IMR-90 (cell line): ENCODE data around the gene CDC25B. TPM values are rescaled to one million over a fixed set of nuclear protein-coding genes. Genes with fewer than 3 reads are reported as not detected.

Experiments
- ATAC-seq: fragments of 200-7000 bp; cut with Tn5 transposase; 2 replicates; pipeline ENCODE4 v1.9.1; 2020; ENCODE audit warnings: low read depth, mild to moderate bottlenecking, moderate library complexity
- BruUV-seq: library from RNA; stranded (reverse); fragments of 400-500 nt; replicated peaks from 2 replicates; lab custom pipeline; 2021; lab: Mats Ljungman, UMichigan
- CTCF ChIA-PET: fragments of 300-600 bp; formaldehyde crosslinking; extraction: SDS; loops from one replicate; lab custom pipeline; 2021; ENCODE audit warnings: antibody characterized with exemption; lab: Yijun Ruan, JAX
- POLR2A ChIA-PET: fragments of 300-600 bp; sonication (Branson Sonifier 250); formaldehyde crosslinking; loops from one replicate; lab custom pipeline; 2022; ENCODE audit warnings: antibody characterized with exemption; ENCODE audit not compliant: unreplicated experiment; lab: Charles Lee
- DNase-seq: peaks from one replicate; pipeline ENCODE4 v3.0.0; 2013
- H2AFZ ChIP-seq: replicated peaks from 2 replicates; pipeline ENCODE3; 2013; ENCODE audit warnings: low read length, mild to moderate bottlenecking; ENCODE audit not compliant: poor library complexity
- H2AK5ac ChIP-seq: 2 replicates; pipeline ENCODE4 v1.6.1; 2013; ENCODE audit warnings: low read depth, low read length, inconsistent platforms
- H2AK9ac ChIP-seq: replicated peaks from 2 replicates; pipeline ENCODE3; 2013; ENCODE audit warnings: mild to moderate bottlenecking, low read depth, low read length, moderate library complexity; ENCODE audit not compliant: poor library complexity
- H2BK120ac ChIP-seq: 2 replicates; pipeline ENCODE4 v1.6.1; 2013; ENCODE audit warnings: low read depth, low read length, inconsistent platforms
- H2BK15ac ChIP-seq: 3 replicates; pipeline ENCODE4 v1.6.1; 2013; ENCODE audit warnings: low read depth, low read length, inconsistent platforms
- H2BK20ac ChIP-seq: 2 replicates; pipeline ENCODE4 v1.6.1; 2013; ENCODE audit warnings: low read depth, mild to moderate bottlenecking, inconsistent platforms, low read length, moderate library complexity
- H2BK5ac ChIP-seq: 2 replicates; pipeline ENCODE4 v1.6.1; 2013; ENCODE audit warnings: mild to moderate bottlenecking, low read depth, low read length, inconsistent platforms; ENCODE audit not compliant: poor library complexity, severe bottlenecking
- H3K14ac ChIP-seq: replicated peaks from 2 replicates; pipeline ENCODE4 v1.6.1; 2013; ENCODE audit warnings: low read depth, low read length, inconsistent platforms
- H3K18ac ChIP-seq: 2 replicates; pipeline ENCODE4 v1.6.1; 2013; ENCODE audit warnings: low read depth, low read length, control low read depth
- H3K23ac ChIP-seq: 2 replicates; pipeline ENCODE4 v1.6.1; 2013; ENCODE audit warnings: low read depth, low read length, inconsistent platforms
- H3K27ac ChIP-seq: 2 replicates; pipeline ENCODE4 v1.5.1; 2013; ENCODE audit warnings: mild to moderate bottlenecking, control low read depth, low read length; ENCODE audit not compliant: insufficient read depth
- H3K27me3 ChIP-seq: 2 replicates; pipeline ENCODE4 v1.6.1; 2013; ENCODE audit warnings: low read length; ENCODE audit not compliant: control insufficient read depth, insufficient read depth
- H3K36me3 ChIP-seq: 2 replicates; pipeline ENCODE4 v1.6.1; 2013; ENCODE audit warnings: low read length, mixed read lengths; ENCODE audit not compliant: control insufficient read depth, insufficient read depth
- H3K4ac ChIP-seq: 2 replicates; pipeline ENCODE4 v1.6.1; 2013; ENCODE audit warnings: low read depth, low read length, inconsistent platforms
- H3K4me1 ChIP-seq: 2 replicates; pipeline ENCODE4 v1.6.1; 2013; ENCODE audit warnings: low read length, mixed read lengths; ENCODE audit not compliant: control insufficient read depth, insufficient read depth
- H3K4me2 ChIP-seq: 2 replicates; pipeline ENCODE4 v1.6.1; 2013; ENCODE audit warnings: low read depth, mild to moderate bottlenecking, control low read depth, low read length, moderate library complexity
- H3K4me3 ChIP-seq: 2 replicates; pipeline ENCODE4 v1.5.1; 2013; ENCODE audit warnings: low read depth, mild to moderate bottlenecking, control low read depth, low read length, moderate library complexity; ENCODE audit not compliant: insufficient read depth
- H3K56ac ChIP-seq: 2 replicates; pipeline ENCODE4 v1.6.1; 2013; ENCODE audit warnings: low read length, inconsistent platforms; ENCODE audit not compliant: insufficient read depth; ENCODE audit errors: extremely low read depth
- H3K79me1 ChIP-seq, 2 experiments: 2 replicates each; pipeline ENCODE4 v1.6.1; 2013; ENCODE audit warnings: low read length in 2 of 2, inconsistent platforms in 1 of 2, low read depth in 1 of 2
- H3K9ac ChIP-seq: 2 replicates; pipeline ENCODE4 v1.6.1; 2013; ENCODE audit warnings: low read depth, low read length, control low read depth
- H3K9me1 ChIP-seq: 2 replicates; pipeline ENCODE4 v1.6.1; 2013; ENCODE audit warnings: low read length, inconsistent platforms; ENCODE audit not compliant: insufficient read depth
- H3K9me3 ChIP-seq: 2 replicates; pipeline ENCODE4 v1.6.1; 2013; ENCODE audit warnings: low read length; ENCODE audit not compliant: control insufficient read depth, insufficient read depth
- H4K20me1 ChIP-seq: 2 replicates; pipeline ENCODE4 v1.6.1; 2013; ENCODE audit warnings: low read length, inconsistent platforms; ENCODE audit not compliant: insufficient read depth
- H4K5ac ChIP-seq: 2 replicates; pipeline ENCODE4 v1.6.1; 2013; ENCODE audit warnings: mild to moderate bottlenecking, low read depth, low read length, control low read depth
- H4K8ac ChIP-seq, 2 experiments: 2 replicates each; pipeline ENCODE4 v1.6.1; 2013; ENCODE audit warnings: low read depth in 2 of 2, low read length in 2 of 2, control low read depth in 1 of 2, inconsistent platforms in 1 of 2
- H4K91ac ChIP-seq: 2 replicates; pipeline ENCODE4 v1.6.1; 2013; ENCODE audit warnings: low read depth, low read length, inconsistent platforms; ENCODE audit not compliant: insufficient read depth
- CHD1 ChIP-seq: IDR thresholded peaks from 2 replicates; pipeline ENCODE4 v1.6.1; 2012; ENCODE audit warnings: low read depth, low read length, improper control_type of control experiment
- MAZ ChIP-seq: IDR thresholded peaks from 2 replicates; pipeline ENCODE4 v1.6.1; 2012; ENCODE audit warnings: low read depth, mild to moderate bottlenecking, low read length, improper control_type of control experiment, moderate library complexity, borderline replicate concordance
- MXI1 ChIP-seq: IDR thresholded peaks from 2 replicates; pipeline ENCODE4 v1.6.1; 2012; ENCODE audit warnings: low read depth, mild to moderate bottlenecking, low read length, moderate library complexity, borderline replicate concordance
- NFE2L2 ChIP-seq: fragments of 150-350 bp; IDR thresholded peaks from 2 replicates; pipeline ENCODE4 v1.6.1; 2016; ENCODE audit warnings: low read depth, mild to moderate bottlenecking, low read length
- POLR2A ChIP-seq: IDR thresholded peaks from 2 replicates; pipeline ENCODE4 v1.6.1; 2012; ENCODE audit warnings: mild to moderate bottlenecking, low read depth, low read length
- RAD21 ChIP-seq: IDR thresholded peaks from 2 replicates; pipeline ENCODE4 v1.6.1; 2012; ENCODE audit warnings: low read length, improper control_type of control experiment
- RFX5 ChIP-seq: IDR thresholded peaks from 2 replicates; pipeline ENCODE4 v1.8.0; 2012; ENCODE audit warnings: low read depth, mild to moderate bottlenecking, low read length, moderate library complexity
- SMC3 ChIP-seq: fragments of 150-350 bp; IDR thresholded peaks from 2 replicates; pipeline ENCODE4 v1.6.1; 2016; ENCODE audit warnings: low read depth, mild to moderate bottlenecking, antibody characterized with exemption, low read length, moderate library complexity
- WGBS, 2 experiments: methylation state at CpG; one replicate each; pipeline versions ENCODE4 v1.1.5 to v1.1.7; 2013; ENCODE audit warnings: missing lambda C conversion rate in 2 of 2; ENCODE audit not compliant: insufficient read length in 1 of 2; ENCODE audit errors: extremely low coverage in 2 of 2; 5-methylcytosine and 5-hydroxymethylcytosine counted together
- dilution Hi-C: fragments of 300-500 bp; cut with HindIII; formaldehyde crosslinking; loops from one replicate; pipeline ENCODE4 v1.14.3; 2018; ENCODE audit warnings: low sequenced_read_pairs; ENCODE audit not compliant: unreplicated experiment
- in situ Hi-C: fragments of 300-500 bp; cut with MboI; formaldehyde crosslinking; loops from 3 replicates; pipeline ENCODE4 v1.14.3; 2019; ENCODE audit warnings: low sequenced_read_pairs, inconsistent platforms, mixed read lengths
- intact Hi-C: fragments of 100-400 bp; cut with micrococcal nuclease; formaldehyde crosslinking; loops from 2 replicates; pipeline ENCODE4 v1.10.0; 2022
- polyA plus RNA-seq, 3 experiments: library from polyadenylated mRNA; depleted of rRNA; stranded (reverse); fragments of >200 nt; gene quantifications; 2 replicates each; pipeline ENCODE4 v1.2.3, GENCODE V29; 2012; ENCODE audit warnings: low replicate concordance in 1 of 3
- total RNA-seq: library from RNA; depleted of rRNA; stranded (reverse); fragments of >200 nt; gene quantifications from 2 replicates; pipeline ENCODE4 v1.2.3, GENCODE V29; 2012
- TF ChIP-seq, protein P1 (sequence below): fragments of 150-350 bp; IDR thresholded peaks from 2 replicates; pipeline ENCODE4 v1.6.1; 2017; ENCODE audit warnings: mild to moderate bottlenecking, antibody characterized with exemption, low read length, low read depth
- TF ChIP-seq, protein P2 (sequence below): conservative IDR thresholded peaks from 2 replicates; pipeline ENCODE4 v1.5.1; 2012; ENCODE audit warnings: mild to moderate bottlenecking, low read depth, low read length, improper control_type of control experiment

CDC25B gene
- total and polyA plus RNA-seq, 2 of the 4 experiments (the other 2 are of a cell fraction), result 14.5 to 50.5 TPM

DNA sequence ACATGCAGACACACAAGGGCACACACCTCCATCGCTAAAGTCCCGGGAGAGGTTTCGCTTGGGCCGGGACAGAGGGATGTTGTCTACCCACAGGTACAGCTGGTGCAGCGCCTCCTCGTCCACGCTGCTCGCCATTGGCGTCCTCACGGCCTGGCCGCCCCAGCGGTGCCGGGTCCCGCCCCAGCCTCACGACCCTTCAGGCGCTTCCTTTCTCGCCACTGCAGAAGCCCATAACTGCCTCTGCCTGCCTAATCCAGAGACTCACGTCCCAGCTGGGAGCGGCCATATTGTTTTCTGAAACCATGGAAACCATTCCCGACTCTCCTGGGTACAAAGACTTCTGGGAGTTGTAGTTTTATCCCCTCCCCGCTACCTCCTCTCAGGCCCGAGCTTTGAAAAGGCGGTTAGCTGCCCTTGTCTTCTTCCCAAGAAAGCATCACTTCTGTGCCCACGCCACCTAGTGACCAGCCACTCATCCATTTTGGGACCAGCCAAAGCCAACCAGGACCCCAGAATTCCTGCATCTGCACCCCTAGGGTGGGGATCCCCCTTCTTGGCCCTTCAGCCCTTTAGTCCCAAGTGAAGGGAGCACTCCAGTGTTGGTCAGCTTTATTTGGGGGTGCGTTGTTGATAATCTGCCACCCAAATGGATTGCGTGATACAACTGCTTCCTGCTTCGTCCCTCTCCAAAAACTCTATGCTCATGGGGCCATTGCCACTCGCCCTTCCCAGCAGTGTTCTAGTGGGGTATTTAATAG is 14.8 kb upstream of the CDC25B start, which contains the start of gene SPEF1:
Gene SPEF1 (minus strand): TSS at position 296 of the 758 bp plus-strand sequence. CDS start 161 bp downstream, at position 135.
- no peak within 1 kb of the TSS for H3K23ac ChIP-seq
- H3K4me2 ChIP-seq, result peak within 1 kb of the TSS; percentile 80
- CTCF ChIA-PET, result interaction anchor here (0.7 to 1.2 kb wide), 6 partner anchors 11 to 94 kb away, joined by 3 to 5 read pairs (median 4); partner anchors contain the start of gene ADISSP
- no peak within 1 kb of the TSS for H2BK20ac ChIP-seq
- no peak within 1 kb of the TSS for H3K56ac ChIP-seq
- H4K20me1 ChIP-seq, result peaks cover 50% of the 10 kb centered on the region
- H3K9me3 ChIP-seq, result no peaks in the 10 kb centered on the region
- H3K4ac ChIP-seq, result no peak within 1 kb of the TSS
- peak within 1 kb of the TSS; percentile 53 for H2AFZ ChIP-seq
- no peak within 1 kb of the TSS for H3K27ac ChIP-seq
- no peak within 1 kb of the TSS for H3K18ac ChIP-seq
- peaks cover 7 to 40% of the 10 kb centered on the region in 2 experiments; a peak in 3 of 4 replicates for H3K79me1 ChIP-seq
- H4K91ac ChIP-seq, result no peak within 1 kb of the TSS
- peak; percentile 92 for DNase-seq
- peak; percentile 75 for ATAC-seq
- no peak within 1 kb of the TSS for H2BK5ac ChIP-seq
- POLR2A ChIA-PET, result no interaction called here
- no peak within 1 kb of the TSS for H4K8ac ChIP-seq
- dilution Hi-C loops, result no loop called here
- peak within 1 kb of the TSS; percentile 25 for H3K4me3 ChIP-seq
- no peak within 1 kb of the TSS for H3K14ac ChIP-seq
- 9% methylated on average over 7 of the region's 28 CpGs; no CpG with 5 or more reads in 1 of the 2 experiments for WGBS, 2 experiments
- in situ Hi-C loops, result loop anchor here (10.0 kb wide), 1 partner anchor 303 kb away; no protein-coding TSS in a partner anchor
- H3K27me3 ChIP-seq, result peaks cover 9% of the 10 kb centered on the region; the same call in 1 of the 2 replicates
- peaks cover 18% of the 10 kb centered on the region for H3K4me1 ChIP-seq
- no peak within 1 kb of the TSS for H3K9ac ChIP-seq
- peaks cover 11% of the 10 kb centered on the region for H3K36me3 ChIP-seq
- H2AK5ac ChIP-seq, result 0 out of 2 replicates have a peak within 1 kb of the TSS, but pooled peaks have one; percentile 7
- H2BK120ac ChIP-seq, result no peak within 1 kb of the TSS
- intact Hi-C loops, result loop anchor here (1.0 kb wide), 2 partner anchors 65 to 105 kb away; no protein-coding TSS in a partner anchor
- no TSS peak for BruUV-seq
- H3K9me1 ChIP-seq, result peaks cover 20% of the 10 kb centered on the region
- peak within 1 kb of the TSS; percentile 1 for H2AK9ac ChIP-seq
- no peak within 1 kb of the TSS for H4K5ac ChIP-seq
- no peak within 1 kb of the TSS for H2BK15ac ChIP-seq
- TF ChIP-seq SMC3 (peak; percentile 56; the same call in 1 of the 2 replicates), NFE2L2 (no peak), POLR2A (0 out of 2 replicates have a peak, but pooled peaks have one; percentile 14), RAD21 (peak; percentile 58), RFX5 (no peak), MAZ (no peak), CHD1 (no peak), MXI1 (peak; percentile 73)
- TF ChIP-seq, protein P1, sequence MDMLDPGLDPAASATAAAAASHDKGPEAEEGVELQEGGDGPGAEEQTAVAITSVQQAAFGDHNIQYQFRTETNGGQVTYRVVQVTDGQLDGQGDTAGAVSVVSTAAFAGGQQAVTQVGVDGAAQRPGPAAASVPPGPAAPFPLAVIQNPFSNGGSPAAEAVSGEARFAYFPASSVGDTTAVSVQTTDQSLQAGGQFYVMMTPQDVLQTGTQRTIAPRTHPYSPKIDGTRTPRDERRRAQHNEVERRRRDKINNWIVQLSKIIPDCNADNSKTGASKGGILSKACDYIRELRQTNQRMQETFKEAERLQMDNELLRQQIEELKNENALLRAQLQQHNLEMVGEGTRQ, result no peak
- TF ChIP-seq, protein P2, sequence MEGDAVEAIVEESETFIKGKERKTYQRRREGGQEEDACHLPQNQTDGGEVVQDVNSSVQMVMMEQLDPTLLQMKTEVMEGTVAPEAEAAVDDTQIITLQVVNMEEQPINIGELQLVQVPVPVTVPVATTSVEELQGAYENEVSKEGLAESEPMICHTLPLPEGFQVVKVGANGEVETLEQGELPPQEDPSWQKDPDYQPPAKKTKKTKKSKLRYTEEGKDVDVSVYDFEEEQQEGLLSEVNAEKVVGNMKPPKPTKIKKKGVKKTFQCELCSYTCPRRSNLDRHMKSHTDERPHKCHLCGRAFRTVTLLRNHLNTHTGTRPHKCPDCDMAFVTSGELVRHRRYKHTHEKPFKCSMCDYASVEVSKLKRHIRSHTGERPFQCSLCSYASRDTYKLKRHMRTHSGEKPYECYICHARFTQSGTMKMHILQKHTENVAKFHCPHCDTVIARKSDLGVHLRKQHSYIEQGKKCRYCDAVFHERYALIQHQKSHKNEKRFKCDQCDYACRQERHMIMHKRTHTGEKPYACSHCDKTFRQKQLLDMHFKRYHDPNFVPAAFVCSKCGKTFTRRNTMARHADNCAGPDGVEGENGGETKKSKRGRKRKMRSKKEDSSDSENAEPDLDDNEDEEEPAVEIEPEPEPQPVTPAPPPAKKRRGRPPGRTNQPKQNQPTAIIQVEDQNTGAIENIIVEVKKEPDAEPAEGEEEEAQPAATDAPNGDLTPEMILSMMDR, result peak; percentile 54
